Stimulated activated CD8-positive, alpha-beta memory T cell treated with anti-CD3 and anti-CD28 coated beads, Interleukin-15, amount 100 ng/mL, for 4 hours (primary cell): ENCODE results near the gene ITM2B.
"Not testable (repeated sequence)": the region's sequence is repeated elsewhere in the genome, so short reads cannot be mapped to it uniquely, and the experiment has no call there.

ENCODE experiments used
- DNase-seq, 2 donors: peaks; one replicate each; pipeline ENCODE4 v3.0.0-alpha.2; 2020; ENCODE audit warnings: low read depth in 2 of 2

ITM2B gene

DNA sequence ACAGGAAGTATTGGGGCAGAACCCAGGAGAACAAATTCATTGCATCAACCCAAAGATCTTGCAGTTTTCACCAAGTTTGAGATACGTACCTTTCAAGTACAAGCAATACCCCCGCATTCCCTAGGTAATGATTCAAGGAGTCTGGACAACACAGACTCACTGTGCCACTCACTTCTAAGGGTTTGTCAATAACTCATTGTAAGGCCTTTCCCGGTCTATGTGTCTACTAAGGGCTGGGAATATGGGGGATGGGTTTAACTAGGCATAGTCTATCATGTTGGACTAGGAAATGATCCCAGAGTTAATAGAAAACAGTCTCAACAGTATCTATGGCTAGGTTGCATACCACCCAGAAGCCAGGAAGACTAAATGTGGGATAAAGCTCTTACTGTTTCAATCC, 8.3 kb upstream of the ITM2B start:
- DNase-seq: no peak

DNA sequence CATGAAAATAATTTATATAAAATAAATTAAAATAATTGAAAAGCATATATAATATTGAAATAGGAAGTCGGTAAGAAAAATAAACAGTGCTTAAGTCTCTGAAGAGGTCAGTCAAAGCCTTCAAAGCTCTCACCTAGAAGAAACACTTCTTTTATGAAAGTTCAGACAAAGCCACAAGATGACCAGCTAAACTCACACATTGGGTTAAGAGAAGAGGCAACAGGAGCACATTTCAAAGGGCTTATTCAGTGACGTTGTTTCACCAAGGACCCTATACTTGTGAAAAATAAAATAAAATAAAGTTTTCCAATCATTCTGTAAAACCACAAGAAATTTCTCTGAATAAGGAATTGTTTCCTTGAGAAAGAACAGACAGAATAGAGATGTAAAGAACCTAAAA, 2.5 kb upstream of the ITM2B start:
- no peak for DNase-seq

- DNase-seq: no peak
Measured at GRCh38 chr13:48231080-48231479, 1.9 kb upstream of the ITM2B start.

- DNase-seq: no peak
Measured at GRCh38 chr13:48231933-48232332, 1.1 kb upstream of the ITM2B start.

DNA sequence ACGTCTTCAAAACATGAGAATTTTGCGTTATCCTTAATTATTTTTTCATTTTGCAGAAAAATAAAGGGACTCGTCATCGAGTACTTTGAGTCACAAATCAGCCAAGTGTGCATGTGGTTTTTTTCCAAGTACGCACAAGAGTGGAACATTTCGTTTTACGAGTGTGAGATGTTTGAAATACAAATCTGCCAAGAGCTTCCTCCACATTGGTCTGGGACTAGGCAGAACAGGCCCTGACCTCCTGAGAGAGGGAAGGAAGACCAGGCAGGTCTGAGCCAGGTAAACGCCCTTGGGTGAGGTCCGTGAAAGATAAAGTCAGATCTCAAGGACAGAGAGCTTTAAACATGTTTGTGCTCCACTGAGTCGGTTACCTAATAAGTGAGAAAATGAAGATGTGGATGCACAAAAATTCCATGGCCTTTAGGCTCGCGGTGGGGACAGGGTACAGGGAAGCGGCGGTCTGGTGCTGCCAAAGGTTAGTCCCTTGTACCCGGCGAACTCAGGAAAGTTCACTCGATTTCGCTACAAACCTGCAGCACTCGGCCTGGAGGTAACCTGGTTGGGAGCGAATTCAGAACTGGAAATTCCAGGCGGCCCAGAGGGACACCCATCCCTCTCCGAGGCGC, 473 bp upstream of the ITM2B start:
- DNase-seq: no peak

- no peak for DNase-seq
Measured at GRCh38 chr13:48233889-48234488, 983 bp downstream of the ITM2B start.

- no peak for DNase-seq
Measured at GRCh38 chr13:48234566-48235340, 1.7 kb downstream of the ITM2B start.

GRCh38 chr13:48235341-48236135, 2.5 kb downstream of the ITM2B start:
- DNase-seq: no peak

GRCh38 chr13:48236528-48237353, 3.7 kb downstream of the ITM2B start:
- DNase-seq: no peak

GRCh38 chr13:48239369-48239768, 6.4 kb downstream of the ITM2B start:
- DNase-seq: not testable (repeated sequence)

DNA sequence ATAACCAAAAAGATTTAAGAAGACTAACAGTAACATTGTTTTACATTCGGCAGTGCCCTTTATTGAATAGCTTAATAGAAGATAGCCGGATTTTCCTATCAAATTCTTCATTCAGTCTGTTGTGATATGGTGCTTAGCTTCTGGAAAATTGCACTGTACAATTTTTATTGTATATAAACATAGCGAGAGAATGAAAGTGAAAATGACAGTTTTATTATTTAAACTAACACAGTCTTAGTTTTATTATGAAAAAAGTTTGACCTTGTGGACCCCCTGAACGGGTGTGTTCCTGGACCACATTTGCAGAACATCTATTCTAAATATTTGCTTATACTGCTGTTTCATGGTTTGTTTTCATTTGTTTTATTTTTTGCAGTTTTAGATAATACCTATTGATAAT, 8.6 kb downstream of the ITM2B start:
- DNase-seq: no peak

DNA sequence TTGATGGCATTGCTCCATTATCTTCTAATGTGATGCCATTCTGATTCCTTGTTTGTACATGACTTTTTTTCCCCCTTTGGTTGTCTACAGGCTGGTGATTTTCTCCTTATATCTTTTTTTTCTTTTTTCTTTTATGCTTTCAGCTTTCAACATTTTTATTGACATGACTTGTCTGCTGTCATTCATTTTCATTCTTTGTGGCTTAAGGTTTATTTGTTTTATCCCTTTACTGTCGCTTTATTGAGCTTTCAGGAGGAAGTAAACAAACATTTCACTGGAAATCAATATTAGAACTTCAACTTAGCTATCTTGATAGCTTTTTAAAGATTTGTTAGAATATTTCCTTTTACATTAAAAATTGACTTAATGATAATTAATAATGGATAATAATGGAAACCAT, 9.7 kb downstream of the ITM2B start:
- DNase-seq: no peak

DNA sequence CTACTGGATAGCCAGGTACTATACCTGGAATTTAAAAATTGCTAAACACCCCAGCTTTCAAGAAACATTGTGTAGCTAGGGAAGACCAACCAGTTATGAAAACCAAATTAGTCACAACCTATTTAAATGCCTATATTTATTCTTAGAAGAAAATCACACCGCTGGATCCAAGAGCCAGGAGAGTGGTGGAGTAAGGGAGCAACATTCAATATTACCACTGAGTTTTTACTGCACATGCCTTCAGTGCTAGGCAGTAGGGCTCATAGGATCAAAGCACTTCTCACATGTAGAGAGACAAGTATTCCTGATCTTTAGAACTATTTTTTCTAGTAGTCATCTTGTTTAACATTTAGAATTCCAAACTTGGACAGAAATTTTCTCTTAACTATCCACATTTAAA, 11.2 kb downstream of the ITM2B start:
- DNase-seq: no peak

- no peak for DNase-seq
Measured at GRCh38 chr13:48246102-48246501, 13.1 kb downstream of the ITM2B start.

- no peak for DNase-seq
Measured at GRCh38 chr13:48249018-48249417, 16.0 kb downstream of the ITM2B start.

DNA sequence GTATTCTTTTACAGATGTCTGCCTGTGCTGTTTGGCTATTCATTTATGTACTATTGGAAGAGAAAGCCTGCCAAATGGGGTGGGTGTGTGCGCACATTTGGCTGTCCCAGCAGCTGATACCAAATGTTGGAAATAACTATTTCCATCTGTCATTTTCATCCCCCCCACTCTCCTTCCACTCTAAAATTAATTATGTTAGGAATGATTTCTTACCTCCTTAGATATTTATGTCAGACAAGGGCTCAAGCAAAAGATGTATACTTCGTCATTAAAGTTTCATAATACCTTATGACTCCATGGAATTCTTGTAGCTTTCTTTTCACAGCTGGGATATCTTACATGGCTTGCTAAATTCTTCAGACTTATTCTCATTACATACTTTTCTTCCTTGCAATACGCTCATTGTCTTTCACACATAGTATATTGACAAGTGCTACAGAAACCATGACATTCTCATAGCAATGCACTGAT, 18.6 kb downstream of the ITM2B start:
- DNase-seq: no peak

DNA sequence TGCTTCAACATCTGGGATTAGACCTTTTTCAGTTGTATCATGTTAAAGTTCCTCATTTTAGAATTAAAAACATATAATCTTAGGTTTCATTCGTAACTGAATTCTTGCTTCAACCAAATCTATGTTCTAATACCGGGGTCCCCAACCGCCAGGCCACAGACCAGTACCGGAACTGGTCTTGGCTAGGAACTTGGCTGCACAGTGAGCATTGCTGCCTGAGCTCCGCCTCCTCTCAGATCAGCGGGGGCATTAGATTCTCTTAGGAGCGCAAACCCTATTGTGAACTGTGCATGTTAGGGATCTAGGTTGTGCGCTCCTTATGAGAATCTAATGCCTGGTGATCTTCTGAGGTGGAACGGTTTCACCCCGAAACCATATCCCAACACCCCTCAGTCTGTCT, 19.2 kb downstream of the ITM2B start:
- DNase-seq: no peak

DNA sequence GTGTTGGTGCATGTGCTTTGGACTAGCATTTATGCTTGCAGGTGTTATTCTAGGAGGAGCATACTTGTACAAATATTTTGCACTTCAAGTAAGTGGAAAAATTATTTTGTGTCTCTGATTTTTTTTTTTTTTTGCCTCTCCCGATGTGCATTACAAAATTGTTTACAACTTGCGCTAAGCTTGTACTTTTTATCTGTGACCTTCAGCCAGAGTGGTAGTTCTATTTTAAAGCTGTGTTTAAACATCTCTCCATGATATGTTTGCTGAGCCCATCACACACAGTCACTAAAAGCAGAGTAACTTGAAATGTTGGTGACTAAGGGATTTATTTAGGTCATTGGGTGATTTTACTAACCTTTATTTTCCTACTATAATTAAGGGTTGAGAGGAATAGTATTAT, 20.8 kb downstream of the ITM2B start:
- DNase-seq: no peak

GRCh38 chr13:48255090-48255489, 22.1 kb downstream of the ITM2B start:
- no peak for DNase-seq

GRCh38 chr13:48255954-48256353, 22.9 kb downstream of the ITM2B start:
- DNase-seq: no peak

DNA sequence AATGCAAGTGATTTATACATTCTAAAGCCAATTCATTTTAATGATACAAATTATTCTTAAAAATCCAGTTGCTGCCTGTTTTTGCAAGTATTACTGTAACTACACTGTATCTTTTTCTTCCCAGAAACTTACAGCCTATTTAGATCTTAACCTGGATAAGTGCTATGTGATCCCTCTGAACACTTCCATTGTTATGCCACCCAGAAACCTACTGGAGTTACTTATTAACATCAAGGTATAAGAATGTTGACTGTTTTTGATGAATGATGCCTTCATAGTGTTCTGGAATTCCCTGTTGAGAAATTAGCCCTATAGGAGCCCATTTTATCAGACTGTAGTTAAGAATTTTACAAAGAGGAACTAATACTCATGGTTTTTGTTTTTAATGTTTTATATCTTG, 25.0 kb downstream of the ITM2B start:
- no peak for DNase-seq
